Activated T-cell treated with anti-CD3 and anti-CD28 coated beads for 4 hours (primary cell): ENCODE measurements around the gene ZNF823.
"Not testable (repeated sequence)": the region's sequence is repeated elsewhere in the genome, so short reads cannot be mapped to it uniquely, and the experiment has no call there.

Experiments used
- DNase-seq: peaks from one replicate; pipeline ENCODE4 v3.0.0-alpha.2; 2020

The ZNF823 gene

DNA sequence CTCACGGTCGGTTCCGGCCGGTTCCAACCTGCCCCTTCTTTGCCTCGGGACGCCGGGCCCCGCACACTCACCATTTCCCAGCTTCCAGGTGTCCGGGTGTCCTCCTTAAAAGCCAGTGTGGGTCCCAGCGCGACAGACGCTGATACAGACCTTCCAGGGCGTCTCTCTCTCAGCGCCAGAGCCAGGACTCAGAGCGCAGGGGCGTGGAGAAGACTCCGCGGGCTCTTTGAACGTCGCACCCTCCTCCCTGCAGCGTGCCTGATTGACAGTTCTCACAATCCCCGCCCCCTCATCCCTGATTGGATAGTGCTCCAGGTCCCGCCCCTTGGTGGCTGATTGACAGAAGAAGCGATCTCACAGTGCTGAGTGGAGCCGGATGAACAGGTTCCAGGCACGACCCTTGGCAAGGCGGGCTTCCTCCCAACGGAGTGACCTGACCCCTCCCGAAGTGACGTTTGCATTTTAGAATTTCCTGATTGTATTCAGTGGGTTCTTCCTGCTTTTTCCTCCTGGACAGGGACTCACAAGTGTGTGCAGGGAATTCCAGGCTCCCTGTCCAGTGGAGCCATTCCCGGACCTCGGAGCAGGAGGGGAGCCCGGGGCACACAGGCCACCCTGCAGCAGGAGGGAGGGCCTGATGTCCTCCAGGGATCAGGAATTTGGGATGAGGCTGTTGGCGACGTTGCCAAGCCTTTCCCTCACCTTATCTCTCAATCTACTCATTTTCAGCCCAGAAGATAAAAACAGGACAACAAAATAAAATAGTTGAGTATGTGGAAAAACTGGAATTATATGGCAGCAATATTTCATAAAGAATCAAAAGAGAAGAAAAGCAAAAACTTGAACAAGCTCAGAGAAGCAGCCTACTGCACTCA lies at the start of gene ZNF823:
Gene ZNF823 (minus strand): TSS at position 201 of the 875 bp plus-strand sequence. CDS start 127 bp downstream, at position 74.
- DNase-seq, result peak; percentile 99

DNA sequence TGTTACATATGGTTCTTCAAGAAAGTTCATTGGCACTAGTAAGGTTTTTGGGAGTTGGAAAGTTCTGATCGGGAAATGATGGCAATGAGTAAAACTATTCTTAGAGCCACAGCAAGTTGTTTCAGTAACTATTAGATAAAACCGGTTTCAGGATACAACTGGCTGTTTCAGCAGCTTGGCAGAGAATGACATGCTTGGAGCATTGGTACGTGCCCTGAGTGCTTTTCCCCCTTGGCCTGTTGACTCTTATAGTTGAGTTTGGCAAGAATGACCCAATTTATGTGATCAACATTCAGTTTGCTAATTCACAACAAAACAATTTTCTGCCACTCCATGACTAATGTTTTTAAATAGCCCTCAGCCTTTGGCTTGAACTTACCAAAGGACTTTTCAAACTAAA lies 48.8 kb upstream of the ZNF823 start:
- no peak for DNase-seq

DNA sequence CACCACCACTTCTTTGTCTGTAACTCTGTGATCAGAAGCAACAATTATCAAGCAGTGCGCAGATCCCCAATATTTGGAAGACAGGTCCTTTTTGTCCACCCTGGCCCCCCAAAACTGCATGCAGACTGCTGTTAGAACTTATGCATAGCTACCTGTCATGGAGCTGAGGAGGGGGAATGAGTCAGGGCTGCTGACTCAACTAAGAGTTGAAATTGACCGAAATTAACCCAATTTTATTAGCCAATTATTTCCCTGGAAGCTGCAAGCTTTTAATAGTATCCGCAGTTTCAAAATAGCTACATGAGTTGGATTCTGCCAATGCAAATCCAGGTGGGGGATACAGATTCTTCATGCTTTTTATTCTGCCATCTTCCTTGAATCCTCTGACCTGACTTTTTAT lies 45.6 kb upstream of the ZNF823 start:
- no peak for DNase-seq

DNA sequence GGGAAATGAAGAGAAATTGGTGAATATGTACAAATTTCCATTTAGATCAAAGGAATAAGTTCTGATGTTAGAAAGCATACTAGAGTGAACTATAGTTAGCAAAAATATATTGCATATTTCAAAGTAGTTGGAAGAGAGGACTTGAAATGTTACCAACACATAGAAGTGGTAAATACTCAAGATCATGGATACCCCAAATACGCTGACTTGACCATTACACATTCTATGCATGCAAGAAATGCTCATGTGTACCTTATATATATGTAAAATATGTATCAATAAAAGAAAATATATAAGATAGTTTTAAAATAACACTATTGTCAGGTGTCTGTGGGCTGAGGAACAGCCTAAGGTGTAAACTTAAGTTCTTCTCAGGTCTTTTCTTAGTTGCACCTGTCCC lies 45.0 kb upstream of the ZNF823 start:
- DNase-seq, result no peak

DNA sequence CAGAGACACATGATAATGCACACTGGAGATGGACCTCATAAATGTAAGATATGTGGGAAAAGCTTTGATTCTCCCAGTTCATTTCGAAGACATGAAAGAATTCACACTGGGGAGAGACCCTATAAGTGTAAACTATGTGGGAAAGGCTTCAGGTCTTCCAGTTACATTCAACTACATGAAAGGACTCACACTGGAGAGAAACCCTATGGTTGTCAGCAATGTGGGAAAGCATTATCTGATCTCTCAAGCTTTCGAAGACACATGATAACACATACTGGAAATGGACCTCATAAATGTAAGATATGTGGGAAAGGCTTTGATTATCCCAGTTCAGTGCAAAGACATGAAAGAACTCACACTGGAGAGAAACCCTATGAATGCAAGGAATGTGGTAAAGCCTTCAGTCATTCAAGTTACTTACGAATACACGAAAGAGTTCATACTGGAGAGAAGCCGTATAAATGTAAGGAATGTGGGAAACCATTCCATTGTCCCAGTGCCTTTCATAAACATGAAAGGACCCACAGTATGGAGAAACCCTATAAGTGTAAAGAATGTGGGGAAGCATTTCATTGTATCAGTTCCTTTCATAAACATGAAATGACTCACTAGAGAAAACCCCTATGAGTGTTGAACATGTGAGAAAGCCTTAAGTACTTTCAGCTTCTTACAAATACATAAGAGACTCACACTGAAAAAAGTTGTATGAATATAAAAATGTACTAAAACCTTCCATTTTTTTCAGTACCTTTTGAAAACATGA lies 42.7 kb upstream of the ZNF823 start:
- no peak for DNase-seq

DNA sequence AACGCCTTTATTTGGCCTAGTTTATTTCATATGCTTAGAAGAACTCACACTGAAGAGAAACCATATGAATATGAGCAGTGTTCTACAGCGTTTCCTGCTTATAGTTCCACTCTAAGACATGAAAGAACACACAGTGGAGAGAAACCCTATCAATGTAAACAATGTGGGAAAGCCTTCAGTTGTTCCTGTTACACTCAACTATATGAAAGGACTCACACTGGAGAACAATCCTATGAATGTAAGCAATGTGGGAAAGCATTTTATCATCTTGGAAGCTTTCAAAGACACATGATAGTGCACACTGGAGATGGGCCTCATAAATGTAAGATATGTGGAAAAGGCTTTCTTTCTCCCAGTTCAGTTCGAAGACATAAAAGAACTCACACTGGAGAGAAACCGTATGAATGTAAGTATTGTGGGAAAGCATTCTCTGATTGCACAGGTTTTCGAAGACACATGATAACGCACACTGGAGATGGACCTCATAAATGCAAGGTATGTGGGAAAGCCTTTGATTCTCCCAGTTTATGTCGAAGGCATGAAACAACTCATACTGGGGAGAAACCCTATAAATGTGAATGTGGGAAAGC lies 41.8 kb upstream of the ZNF823 start:
- no peak for DNase-seq

DNA sequence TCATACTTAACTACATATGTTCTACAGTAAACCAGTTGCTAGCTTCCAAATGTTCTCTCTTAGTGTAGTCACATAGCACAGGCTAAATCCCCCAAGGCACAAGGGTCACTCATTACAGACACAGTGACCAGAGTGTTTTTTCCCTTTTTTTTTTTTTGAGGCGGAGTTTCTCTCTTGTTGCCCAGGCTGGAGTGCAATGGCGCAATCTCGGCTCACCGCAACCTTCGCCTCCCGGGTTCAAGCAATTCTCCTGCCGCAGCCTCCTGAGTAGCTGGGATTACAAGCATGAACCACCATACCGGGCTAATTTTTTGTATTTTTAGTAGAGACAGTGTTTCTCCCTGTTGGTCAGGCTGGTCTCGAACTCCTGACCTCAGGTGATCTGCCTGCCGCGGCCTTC lies 37.9 kb upstream of the ZNF823 start:
- not testable (repeated sequence) for DNase-seq

DNA sequence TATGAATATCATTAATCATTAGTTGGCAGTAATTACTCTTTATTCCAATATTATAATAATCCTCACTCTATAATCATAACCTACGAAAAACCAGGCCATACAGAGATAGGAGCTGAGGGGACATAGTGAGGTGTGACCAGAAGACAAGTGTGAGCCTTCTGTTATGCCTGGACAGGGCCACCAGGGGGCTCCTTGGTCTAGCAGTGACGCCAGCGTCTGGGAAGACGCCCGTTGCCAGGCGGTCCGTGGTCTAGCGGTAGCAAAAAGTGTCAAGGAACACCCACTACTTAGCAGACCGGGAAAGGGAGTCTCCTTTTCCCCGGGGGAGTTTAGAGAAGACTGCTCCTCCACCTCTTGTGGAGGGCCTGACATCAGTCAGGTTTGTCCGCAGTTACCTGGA lies 32.8 kb upstream of the ZNF823 start:
- not testable (repeated sequence) for DNase-seq

DNA sequence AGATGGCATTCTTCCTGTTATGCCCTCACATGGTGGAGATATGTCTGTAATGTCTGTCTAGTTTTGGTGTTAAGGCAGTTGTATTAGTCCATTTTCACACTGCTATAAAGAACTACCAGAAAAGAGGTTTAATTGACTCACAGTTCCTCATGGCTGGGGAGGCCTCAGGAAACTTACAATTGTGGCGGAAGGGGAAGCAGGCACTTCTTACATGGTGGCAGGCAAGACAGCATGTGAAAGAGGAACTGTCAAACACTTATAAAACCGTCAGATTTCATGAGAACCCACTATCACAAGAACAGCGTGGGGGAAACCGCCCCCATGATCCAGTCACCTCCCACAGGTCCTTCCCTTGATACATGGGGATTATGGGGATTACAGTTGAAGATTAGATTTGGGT lies 31.2 kb upstream of the ZNF823 start:
- no peak for DNase-seq

DNA sequence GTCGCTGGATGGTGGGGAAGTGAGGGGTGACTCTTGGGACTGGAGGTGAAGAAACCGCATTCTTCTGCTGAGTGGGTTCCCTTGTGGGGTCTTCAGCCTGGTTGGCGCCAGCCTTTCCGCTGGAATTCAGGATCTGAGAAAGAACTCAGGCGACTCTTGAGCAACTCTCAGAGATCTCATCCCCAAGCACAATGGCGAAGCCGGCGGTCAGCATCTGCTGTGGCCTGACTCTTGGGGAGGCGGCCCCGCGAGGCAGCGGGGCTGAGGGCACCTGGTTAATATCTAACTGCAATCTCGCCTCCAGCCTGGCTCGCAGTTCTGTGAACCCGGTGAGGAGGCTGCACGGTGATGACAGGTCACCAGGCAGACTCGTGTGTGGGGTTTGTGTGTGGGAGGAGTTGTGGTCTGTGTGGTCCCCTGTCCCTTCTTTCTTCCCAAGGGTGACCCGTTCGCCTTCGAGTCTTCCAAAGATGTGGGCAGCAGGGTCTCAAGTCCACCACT lies 28.9 kb upstream of the ZNF823 start:
- DNase-seq, result no peak

DNA sequence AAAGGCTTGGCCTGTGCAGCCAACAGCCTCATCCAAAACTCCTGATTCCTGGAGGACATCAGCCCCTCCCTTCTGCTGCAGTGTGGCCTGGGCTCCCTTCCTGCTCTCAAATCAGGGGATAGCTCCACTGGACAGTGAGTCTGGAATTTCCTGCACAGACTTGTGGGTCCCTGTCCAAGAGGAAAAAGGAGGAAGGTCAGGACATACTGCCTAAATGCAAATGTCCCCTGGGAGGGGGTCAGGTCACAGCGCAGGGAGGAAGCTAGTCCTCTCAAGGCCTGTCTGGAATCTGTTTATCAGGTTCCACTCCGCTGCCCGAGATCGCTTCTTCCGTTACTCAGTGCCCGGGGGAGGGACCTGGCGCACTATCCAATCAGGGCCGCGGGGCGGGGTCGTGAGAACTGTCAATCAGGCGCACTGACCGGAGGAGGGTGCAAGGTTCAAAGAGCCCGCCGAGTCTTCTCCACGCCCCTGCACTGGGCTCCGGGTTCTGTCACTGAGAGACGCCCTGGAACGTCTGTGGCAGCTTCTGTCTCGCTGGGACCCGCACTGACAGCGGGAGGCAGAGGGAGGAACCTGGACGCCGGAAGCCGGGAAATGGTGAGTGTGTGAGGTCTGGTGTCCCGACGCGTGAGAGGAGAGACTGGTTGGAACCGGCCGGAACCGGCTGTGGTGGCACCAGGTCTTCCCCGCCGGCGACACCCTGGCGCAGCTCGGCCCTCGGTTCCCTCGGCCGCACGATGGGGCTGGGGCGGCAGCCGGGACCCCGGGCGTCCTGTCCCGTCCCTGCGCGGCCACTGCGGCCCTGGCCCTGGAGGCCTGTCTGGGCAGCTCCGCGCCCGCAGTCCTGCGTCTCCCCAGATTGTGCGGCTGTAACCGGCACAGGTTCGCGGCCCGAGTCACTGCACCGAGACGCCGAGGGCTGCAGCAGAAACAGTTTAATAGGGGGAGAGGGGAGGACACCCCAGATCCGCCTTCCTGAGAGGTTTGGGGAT lies 28.1 kb upstream of the ZNF823 start, which contains the start of gene ZNF441:
Gene ZNF441 (plus strand): TSS at position 404 of the 995 bp plus-strand sequence. CDS start 194 bp downstream, at position 598.
- DNase-seq, result peak; percentile 89

DNA sequence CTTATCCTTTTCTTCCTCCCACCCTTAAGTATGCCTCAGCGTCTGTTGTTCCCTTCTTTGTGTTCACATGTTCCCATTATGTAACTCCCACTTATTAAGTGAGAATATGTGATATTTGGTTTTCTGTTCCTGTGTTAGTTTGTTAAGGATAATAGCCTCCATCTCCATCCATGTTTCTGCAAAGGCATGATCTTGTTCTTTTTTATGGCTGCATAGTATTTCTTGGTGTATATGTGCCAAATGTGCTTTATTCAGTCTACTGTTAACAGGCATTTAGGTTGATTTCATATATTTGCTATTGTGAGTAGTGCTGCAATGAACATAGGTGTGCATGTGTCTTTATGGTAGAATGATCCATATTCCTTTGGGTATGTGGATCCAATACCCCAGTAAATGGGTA lies 24.9 kb upstream of the ZNF823 start:
- no peak for DNase-seq

DNA sequence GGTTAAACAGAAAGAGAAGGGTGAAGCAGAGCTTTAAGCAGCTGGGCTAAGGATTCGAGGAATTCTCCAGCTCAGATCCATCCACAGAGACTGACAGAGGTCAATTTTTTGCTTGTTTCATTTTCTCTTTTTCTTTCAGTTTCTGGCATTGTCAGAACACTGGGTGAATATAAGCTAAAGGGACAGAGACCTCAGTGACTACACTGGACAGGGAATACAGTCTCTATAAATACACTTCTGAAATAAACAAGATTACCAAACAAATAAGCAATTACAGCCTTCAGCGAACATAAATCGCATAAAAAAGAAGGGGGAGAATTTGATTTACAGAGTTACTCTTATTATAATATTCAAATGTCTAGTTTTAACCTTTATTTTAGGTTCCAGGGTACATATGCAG lies 24.4 kb upstream of the ZNF823 start:
- no peak for DNase-seq

DNA sequence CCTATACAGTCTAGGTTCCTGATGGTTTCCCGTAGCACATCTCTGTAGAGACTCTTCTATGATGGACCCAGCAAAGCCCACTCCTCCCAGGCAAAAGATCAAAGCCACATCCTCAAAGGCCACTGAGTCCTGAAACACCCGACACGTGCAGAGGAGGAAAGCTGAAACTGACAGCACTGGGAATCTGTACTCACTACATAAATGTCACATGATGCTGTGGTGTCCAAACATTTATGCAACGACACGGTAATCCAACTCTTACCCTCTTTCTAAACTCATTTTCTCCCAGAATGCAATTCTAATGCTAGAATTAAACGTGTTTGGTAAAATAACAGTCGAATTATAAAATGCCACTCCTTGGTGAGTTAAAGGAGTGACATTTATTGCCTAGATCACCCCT lies 21.1 kb upstream of the ZNF823 start:
- DNase-seq, result no peak

DNA sequence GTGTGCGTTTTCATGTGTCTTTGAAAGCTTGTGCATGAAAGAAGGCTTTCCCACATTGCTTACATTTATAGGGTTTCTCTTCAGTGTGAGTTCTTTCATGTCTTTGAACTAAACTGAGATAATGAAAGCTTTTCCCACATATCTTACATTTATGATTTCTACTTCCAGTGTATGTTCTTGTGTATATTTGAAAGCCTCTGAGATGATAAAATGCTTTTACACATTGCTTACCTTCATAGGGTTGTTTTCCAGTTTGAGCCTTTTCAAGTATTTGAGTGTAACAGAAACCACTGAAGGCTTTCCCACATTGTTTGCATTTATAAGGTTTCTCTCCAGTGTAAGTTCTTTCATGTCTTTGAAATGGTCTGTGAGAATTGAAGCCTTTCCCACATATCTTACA lies 18.2 kb upstream of the ZNF823 start:
- no peak for DNase-seq

DNA sequence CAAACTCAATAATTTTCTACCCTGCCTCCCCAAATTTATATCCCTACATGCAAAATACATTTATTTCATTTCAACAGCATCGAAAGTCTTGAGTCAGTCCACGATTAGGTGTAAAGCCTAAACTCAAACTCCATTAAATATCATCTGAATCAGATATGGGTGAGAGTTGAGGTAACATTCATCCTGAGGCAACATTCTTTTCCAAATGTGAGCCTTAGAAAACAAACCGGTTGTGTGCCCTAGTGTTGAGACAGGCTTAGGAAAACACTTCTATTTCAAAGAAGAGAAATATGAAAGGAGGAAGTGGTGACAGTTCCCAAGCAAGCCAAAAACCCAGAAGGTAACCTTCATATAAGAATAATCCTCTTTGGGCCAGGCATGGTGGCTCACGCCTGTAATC lies 15.9 kb upstream of the ZNF823 start:
- no peak for DNase-seq

DNA sequence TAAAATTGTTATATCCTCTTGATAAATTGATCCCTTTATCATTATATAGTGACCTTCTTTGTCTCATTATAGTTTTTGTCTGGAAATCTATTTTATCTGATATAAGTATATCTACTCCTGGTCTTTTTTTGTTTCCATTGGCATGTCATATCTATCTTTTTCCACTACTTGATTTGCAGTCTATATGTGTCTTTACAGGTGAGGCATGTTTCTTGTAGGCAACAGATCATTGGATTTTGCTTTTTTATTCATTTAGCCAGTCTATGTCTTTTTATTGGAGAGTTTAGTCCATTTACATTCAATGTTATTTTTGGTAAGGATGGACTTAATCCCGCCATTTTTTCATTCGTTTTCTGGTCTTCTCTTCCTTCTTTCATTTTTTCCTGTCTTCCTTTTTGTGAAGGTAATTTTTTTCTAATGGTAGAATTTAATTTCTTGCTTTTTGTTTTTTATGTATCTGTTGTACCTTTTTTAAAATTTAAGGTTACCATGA lies 13.5 kb upstream of the ZNF823 start:
- no peak for DNase-seq

DNA sequence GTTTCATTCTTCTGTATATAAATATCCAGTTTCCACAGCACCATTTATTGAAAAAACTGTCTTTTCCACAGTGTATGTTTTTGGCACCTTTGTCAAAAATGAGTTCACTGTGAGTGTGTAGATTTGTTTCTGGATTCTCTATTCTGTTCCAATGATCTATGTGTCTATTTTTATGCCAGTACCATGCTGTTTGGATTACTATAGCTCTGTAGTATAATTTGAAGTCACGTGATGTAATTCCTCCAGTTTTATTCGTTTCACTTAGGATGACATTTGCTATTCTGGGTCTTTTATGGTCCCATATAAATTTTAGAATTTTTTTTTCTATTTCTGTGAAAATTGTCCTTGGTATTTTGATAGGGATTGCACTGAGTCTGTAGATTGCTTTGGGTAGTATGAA lies 11.0 kb upstream of the ZNF823 start:
- DNase-seq, result no peak

DNA sequence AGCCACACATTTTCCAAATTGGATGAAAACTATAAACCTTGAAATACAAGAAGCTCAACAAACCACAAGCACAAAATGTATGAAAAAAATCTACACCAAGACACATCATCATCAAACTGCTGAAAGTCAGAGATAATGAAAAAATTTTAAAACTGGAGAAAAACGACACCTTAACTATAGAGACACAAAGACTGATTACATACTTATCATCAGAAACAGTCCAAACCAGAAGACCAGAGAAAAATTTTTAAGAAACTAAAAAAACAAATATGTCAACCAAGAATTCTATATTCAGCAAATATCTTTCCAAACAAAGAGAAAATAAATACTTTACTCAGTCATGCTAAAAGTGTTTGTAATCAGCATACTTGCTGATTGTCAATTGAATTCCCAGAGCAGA lies 8.5 kb upstream of the ZNF823 start:
- DNase-seq, result no peak

DNA sequence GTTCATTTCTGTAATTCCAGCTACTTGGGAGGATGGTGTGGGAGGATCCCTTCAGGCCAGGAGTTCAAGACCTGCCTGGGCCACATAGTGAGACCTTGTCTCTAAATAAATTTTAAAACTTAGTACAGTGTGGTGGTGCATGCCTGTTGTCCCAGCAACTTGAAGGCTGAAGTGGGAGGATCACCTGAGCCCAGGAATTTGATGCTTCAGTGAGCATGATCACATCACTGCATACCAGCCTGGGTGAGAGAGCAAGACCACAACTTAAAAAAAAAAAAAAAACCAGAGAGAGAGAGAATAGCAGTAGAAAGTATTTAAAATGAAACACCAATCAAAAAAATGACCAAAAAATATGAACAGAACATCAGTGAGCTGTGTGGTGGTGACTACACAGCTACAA lies 7.1 kb upstream of the ZNF823 start:
- no peak for DNase-seq

DNA sequence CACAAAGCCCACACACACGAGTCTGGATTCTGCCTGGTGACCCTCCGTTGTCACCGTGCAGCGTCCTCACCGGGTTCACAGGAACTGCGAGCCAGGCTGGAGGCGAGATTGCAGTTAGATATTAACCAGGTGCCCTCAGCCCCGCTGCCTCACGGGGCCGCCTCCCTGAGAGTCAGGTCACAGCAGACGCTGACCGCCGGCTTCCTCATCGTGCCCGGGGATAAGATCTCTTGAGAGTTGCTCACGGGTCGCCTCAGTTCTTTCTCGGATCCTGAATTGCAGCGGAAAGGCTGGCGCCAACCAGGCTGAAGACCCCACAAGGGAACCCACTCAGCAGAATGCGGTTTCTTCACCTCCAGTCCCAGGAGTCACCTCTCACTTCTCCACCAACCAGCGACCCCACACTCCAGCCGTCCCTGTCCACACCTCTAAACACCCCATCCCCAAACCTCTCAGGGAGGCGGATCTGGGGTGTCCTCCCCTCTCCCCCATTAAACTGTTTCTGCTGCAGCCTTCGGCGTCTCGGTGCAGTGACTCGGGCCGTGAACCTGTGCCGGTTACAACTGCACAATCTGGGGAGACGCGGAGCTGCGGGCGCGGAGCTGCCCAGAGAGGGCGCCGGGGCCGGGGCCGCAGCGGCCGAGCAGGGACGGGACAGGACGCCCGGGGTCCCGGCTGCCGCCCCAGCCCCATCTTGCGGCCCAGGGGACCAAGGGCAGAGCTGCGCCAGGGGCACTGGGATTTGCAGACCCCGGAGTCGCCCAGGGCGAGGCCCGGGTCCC lies 591 bp downstream of the ZNF823 start:
- peak; percentile 13 for DNase-seq
